Testis (tissue), 2 donors: ENCODE measurements around the gene HSD17B14.

Source experiments
- CTCF ChIP-seq, 3 experiments: fragments of 450-650 bp in 2 of 3; fragments of 200-600 bp in 1 of 3; sonication (generic) in 1 of 3; IDR thresholded peaks; one replicate each; pipeline ENCODE4 v1.5.1; 2016 to 2019; ENCODE audit warnings: antibody characterized with exemption in 3 of 3, mild to moderate bottlenecking in 2 of 3, moderate library complexity in 1 of 3
- POLR2A ChIP-seq: fragments of 450-650 bp; IDR thresholded peaks from one replicate; pipeline ENCODE4 v1.6.1; 2017; ENCODE audit warnings: antibody characterized with exemption, mild to moderate bottlenecking, moderate library complexity

- TF ChIP-seq CTCF (IDR thresholded peaks at IDR 0.05) (no peak), POLR2A (no peak)
Observed at GRCh38 chr19:48830965-48831364, 5.3 kb downstream of the HSD17B14 start.
